Measurements from ENCODE around the gene BRINP1.

Gene BRINP1

DNA sequence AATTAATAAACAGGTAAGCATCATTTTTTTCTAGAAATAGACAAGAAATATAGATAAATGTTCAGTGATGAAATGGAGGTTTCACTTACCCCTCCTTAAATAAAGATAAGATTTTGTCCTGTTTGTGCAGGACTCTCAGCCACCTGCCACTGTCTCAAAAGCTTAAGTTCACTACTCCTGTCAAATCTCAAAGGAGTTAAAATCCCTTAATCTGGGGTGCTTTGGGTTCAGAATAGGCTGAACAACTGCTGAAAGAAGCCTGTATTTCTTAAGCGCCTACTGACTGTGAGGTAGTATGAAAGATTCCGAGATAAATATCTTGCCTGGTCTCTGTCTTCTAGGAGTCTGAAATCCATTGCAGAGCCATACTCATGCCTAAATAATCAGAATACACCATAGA is 3.7 kb upstream of the BRINP1 start:
- H3K4me3 ChIP-seq (replicated peaks; ENCODE audit: insufficient read depth, low read length) = no peak overlapping the region
- TF ChIP-seq REST (IDR thresholded peaks at IDR 0.05; ENCODE audit: insufficient replicate concordance, low read depth) = no peak
- no peak for TF ChIP-seq POLR2AphosphoS5 (IDR thresholded peaks at IDR 0.05; ENCODE audit: low read depth)
- TF ChIP-seq GABPA (IDR thresholded peaks at IDR 0.05; ENCODE audit: low read depth) = no peak
- no peak for DNase-seq (ENCODE audit: low read depth in 1 of 2, low spot score in 1 of 2)
- H3K27ac ChIP-seq (replicated peaks) = no peak overlapping the region
- no peaks in the 10 kb centered on the region for H3K27me3 ChIP-seq (ENCODE audit: insufficient read depth, poor library complexity, severe bottlenecking)

DNA sequence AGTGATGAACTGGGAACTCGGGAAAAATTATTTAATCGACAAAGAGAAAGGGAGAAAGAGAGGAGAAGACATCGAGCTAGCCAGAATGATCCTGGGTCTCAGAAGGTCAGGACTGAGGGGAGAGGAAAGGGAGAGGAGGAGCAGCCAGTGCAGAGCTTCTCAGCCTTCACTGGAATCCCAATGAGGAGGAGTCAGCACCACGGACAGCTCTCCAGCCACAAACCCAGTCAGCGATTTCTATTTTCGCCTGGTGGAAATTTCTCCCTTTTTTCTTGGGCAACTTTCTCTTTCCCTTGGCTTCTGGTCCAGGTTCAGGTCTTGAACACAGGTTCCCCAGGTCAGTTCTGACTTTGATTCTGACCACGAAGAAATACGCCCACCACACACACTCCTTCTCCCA is 1.6 kb upstream of the BRINP1 start:
- DNase-seq (ENCODE audit: low read depth in 1 of 2, low spot score in 1 of 2) = no peak
- H3K27ac ChIP-seq (replicated peaks) = no peak overlapping the region
- TF ChIP-seq GABPA (IDR thresholded peaks at IDR 0.05; ENCODE audit: low read depth) = no peak
- peak; percentile 96 for TF ChIP-seq REST (IDR thresholded peaks at IDR 0.05; ENCODE audit: insufficient replicate concordance, low read depth)
- TF ChIP-seq POLR2AphosphoS5 (IDR thresholded peaks at IDR 0.05; ENCODE audit: low read depth) = no peak
- TF ChIP-seq SPI1 (IDR thresholded peaks at IDR 0.05; ENCODE audit: borderline replicate concordance, low read depth) = no peak
- TF ChIP-seq, protein P1, sequence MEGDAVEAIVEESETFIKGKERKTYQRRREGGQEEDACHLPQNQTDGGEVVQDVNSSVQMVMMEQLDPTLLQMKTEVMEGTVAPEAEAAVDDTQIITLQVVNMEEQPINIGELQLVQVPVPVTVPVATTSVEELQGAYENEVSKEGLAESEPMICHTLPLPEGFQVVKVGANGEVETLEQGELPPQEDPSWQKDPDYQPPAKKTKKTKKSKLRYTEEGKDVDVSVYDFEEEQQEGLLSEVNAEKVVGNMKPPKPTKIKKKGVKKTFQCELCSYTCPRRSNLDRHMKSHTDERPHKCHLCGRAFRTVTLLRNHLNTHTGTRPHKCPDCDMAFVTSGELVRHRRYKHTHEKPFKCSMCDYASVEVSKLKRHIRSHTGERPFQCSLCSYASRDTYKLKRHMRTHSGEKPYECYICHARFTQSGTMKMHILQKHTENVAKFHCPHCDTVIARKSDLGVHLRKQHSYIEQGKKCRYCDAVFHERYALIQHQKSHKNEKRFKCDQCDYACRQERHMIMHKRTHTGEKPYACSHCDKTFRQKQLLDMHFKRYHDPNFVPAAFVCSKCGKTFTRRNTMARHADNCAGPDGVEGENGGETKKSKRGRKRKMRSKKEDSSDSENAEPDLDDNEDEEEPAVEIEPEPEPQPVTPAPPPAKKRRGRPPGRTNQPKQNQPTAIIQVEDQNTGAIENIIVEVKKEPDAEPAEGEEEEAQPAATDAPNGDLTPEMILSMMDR (IDR thresholded peaks at IDR 0.05; ENCODE audit: insufficient read depth, low read length) = no peak
- H3K4me3 ChIP-seq (replicated peaks; ENCODE audit: insufficient read depth, low read length) = no peak overlapping the region
- H3K27me3 ChIP-seq (ENCODE audit: insufficient read depth, poor library complexity, severe bottlenecking) = no peaks in the 10 kb centered on the region

DNA sequence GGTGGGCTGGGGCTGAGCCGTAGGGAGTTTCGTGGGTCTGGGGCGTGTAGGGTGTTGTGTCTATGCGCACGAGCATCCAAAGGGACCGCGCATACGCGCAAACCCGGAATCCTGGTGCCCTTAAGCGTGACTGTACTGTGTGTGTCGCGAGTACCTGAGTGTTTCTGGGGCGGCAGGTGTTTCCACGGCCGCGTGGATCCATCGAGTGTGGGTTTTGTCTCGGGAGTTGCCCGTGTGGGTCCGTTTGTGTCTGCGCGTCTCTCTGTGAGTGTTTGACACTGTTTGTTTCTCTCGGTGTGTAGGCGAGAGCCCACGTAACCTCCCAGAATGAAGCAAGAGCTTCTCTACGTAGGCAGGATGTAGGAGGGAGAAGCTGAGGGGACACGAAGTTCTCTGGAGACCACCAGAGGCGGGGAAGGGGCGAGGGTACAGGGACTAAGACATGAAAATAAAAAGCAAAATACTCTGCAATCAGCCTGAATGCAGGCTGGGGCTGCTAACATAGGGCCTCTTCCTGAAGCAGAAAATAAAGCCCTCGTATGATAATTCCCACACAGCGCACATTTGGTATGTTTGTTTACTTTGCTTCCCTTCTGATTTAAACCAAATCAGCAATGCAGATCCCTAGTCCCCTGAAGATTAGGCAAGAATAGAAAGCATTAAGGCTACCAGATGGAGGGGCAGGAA is 588 bp upstream of the BRINP1 start:
- no peak for DNase-seq (ENCODE audit: low read depth in 1 of 2, low spot score in 1 of 2)
- H3K27me3 ChIP-seq (ENCODE audit: insufficient read depth, poor library complexity, severe bottlenecking) = no peaks in the 10 kb centered on the region
- no peak for TF ChIP-seq SPI1 (IDR thresholded peaks at IDR 0.05; ENCODE audit: borderline replicate concordance, low read depth)
- TF ChIP-seq POLR2AphosphoS5 (IDR thresholded peaks at IDR 0.05; ENCODE audit: low read depth) = no peak
- no peak overlapping the region for H3K27ac ChIP-seq (replicated peaks)
- H3K4me3 ChIP-seq (replicated peaks; ENCODE audit: insufficient read depth, low read length) = no peak overlapping the region

DNA sequence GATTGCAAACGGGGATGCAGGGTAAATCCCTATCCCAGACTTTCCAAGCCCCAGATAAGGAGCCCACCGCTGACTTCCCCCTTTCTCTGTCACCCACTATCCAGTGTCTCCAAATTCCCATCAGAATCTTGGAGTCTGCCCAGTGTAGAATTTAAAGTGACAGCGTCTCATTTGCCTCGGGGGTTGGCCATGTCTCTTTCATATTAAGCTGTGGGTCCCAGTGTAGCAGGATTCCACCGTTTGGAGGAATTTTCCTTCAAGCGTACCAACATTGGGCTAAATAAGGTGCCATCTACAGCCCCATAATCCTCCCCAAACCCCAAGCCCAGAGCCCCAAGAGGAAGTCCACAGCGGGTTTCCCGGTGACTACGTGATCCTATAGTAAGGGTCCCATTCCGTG is 1.1 kb downstream of the BRINP1 start:
- Histone ChIP-seq H3K27ac (replicated peaks) (no peak overlapping the region), H3K4me3 (replicated peaks; ENCODE audit: insufficient read depth, low read length) (no peak overlapping the region), H3K27me3 (ENCODE audit: insufficient read depth, poor library complexity, severe bottlenecking) (no peaks in the 10 kb centered on the region)
- no peak for DNase-seq (ENCODE audit: low read depth in 1 of 2, low spot score in 1 of 2)
- TF ChIP-seq REST (IDR thresholded peaks at IDR 0.05; ENCODE audit: insufficient replicate concordance, low read depth) (no peak), GABPA (IDR thresholded peaks at IDR 0.05; ENCODE audit: low read depth) (no peak), SPI1 (IDR thresholded peaks at IDR 0.05; ENCODE audit: borderline replicate concordance, low read depth) (no peak), POLR2AphosphoS5 (IDR thresholded peaks at IDR 0.05; ENCODE audit: low read depth) (no peak)
- TF ChIP-seq, protein P1 (IDR thresholded peaks at IDR 0.05; ENCODE audit: insufficient read depth, low read length) = no peak

All from HL-60 (cell line).